ENCODE measurements around the gene MESP1.
"Not testable (repeated sequence)": the region's sequence is repeated elsewhere in the genome, so short reads cannot be mapped to it uniquely, and the experiment has no call there.

Gene MESP1

GRCh38 chr15:89750560-89751542 is at the start of gene MESP1:
TSS of gene MESP1 (minus strand) at chr15:89751249. CDS start at chr15:89751231, 18 bp downstream.
- no peaks in the 10 kb centered on the region for H3K4me1 Mint-ChIP-seq
- H3K9me3 Mint-ChIP-seq: no peaks in the 10 kb centered on the region
- H3K27me3 Mint-ChIP-seq: peaks cover 18% of the 10 kb centered on the region
- H3K36me3 Mint-ChIP-seq (ENCODE audit: insufficient read depth): peaks cover 3% of the 10 kb centered on the region
- peak; percentile 74 to 76 for DNase-seq (ENCODE audit: low spot score in 2 of 2)
- H3K27ac Mint-ChIP-seq (ENCODE audit: low read depth): peak within 1 kb of the TSS; percentile 67
- peak; percentile 95 for ATAC-seq (replicated peaks; ENCODE audit: extremely low read depth, poor library complexity, severe bottlenecking)
- peak within 1 kb of the TSS; percentile 78 for H3K4me3 Mint-ChIP-seq

- Mint-ChIP-seq H3K27me3 (peaks cover 45% of the 10 kb centered on the region), H3K4me1 (no peaks in the 10 kb centered on the region), H3K27ac (ENCODE audit: low read depth) (no peak overlapping the region), H3K9me3 (peaks cover 5% of the 10 kb centered on the region), H3K4me3 (no peak overlapping the region), H3K36me3 (ENCODE audit: insufficient read depth) (no peaks in the 10 kb centered on the region)
- no peak for DNase-seq (ENCODE audit: low spot score in 2 of 2)
- ATAC-seq (replicated peaks; ENCODE audit: extremely low read depth, poor library complexity, severe bottlenecking): no peak
These were observed 49.0 kb upstream of the MESP1 start for GRCh38 chr15:89799918-89800498.

- no peak overlapping the region for H3K4me3 Mint-ChIP-seq
- DNase-seq (ENCODE audit: low spot score in 2 of 2) (no peak), ATAC-seq (replicated peaks; ENCODE audit: extremely low read depth, poor library complexity, severe bottlenecking) (no peak)
- peaks cover 5% of the 10 kb centered on the region for H3K9me3 Mint-ChIP-seq
- no peaks in the 10 kb centered on the region for H3K4me1 Mint-ChIP-seq
- H3K27me3 Mint-ChIP-seq: peaks cover 39% of the 10 kb centered on the region
- H3K27ac Mint-ChIP-seq (ENCODE audit: low read depth): no peak overlapping the region
- no peaks in the 10 kb centered on the region for H3K36me3 Mint-ChIP-seq (ENCODE audit: insufficient read depth)
These were observed 48.2 kb upstream of the MESP1 start for GRCh38 chr15:89799011-89799911.

GRCh38 chr15:89797678-89798201 is 46.7 kb upstream of the MESP1 start:
- H3K9me3 Mint-ChIP-seq: peaks cover 5% of the 10 kb centered on the region
- H3K27ac Mint-ChIP-seq (ENCODE audit: low read depth): no peak overlapping the region
- ATAC-seq (replicated peaks; ENCODE audit: extremely low read depth, poor library complexity, severe bottlenecking) (no peak), DNase-seq (ENCODE audit: low spot score in 2 of 2) (no peak)
- H3K27me3 Mint-ChIP-seq: peaks cover 42% of the 10 kb centered on the region
- H3K36me3 Mint-ChIP-seq (ENCODE audit: insufficient read depth): no peaks in the 10 kb centered on the region
- H3K4me3 Mint-ChIP-seq: no peak overlapping the region
- no peaks in the 10 kb centered on the region for H3K4me1 Mint-ChIP-seq

GRCh38 chr15:89795996-89796395 is 44.9 kb upstream of the MESP1 start:
- no peak overlapping the region for H3K27ac Mint-ChIP-seq (ENCODE audit: low read depth)
- peaks cover 31% of the 10 kb centered on the region for H3K27me3 Mint-ChIP-seq
- DNase-seq (ENCODE audit: low spot score in 2 of 2) (no peak), ATAC-seq (replicated peaks; ENCODE audit: extremely low read depth, poor library complexity, severe bottlenecking) (no peak)
- H3K4me1 Mint-ChIP-seq: no peaks in the 10 kb centered on the region
- no peak overlapping the region for H3K4me3 Mint-ChIP-seq
- no peaks in the 10 kb centered on the region for H3K36me3 Mint-ChIP-seq (ENCODE audit: insufficient read depth)
- H3K9me3 Mint-ChIP-seq: peaks cover 5% of the 10 kb centered on the region

GRCh38 chr15:89794627-89795241 is 43.7 kb upstream of the MESP1 start:
- H3K27ac Mint-ChIP-seq (ENCODE audit: low read depth): no peak overlapping the region

GRCh38 chr15:89792106-89792805 is 41.2 kb upstream of the MESP1 start:
- Mint-ChIP-seq H3K36me3 (ENCODE audit: insufficient read depth) (no peaks in the 10 kb centered on the region), H3K27ac (ENCODE audit: low read depth) (no peak overlapping the region), H3K27me3 (peaks cover 35% of the 10 kb centered on the region), H3K4me3 (no peak overlapping the region), H3K9me3 (peaks cover 3% of the 10 kb centered on the region), H3K4me1 (no peaks in the 10 kb centered on the region)
- DNase-seq (ENCODE audit: low spot score in 2 of 2) (no peak), ATAC-seq (replicated peaks; ENCODE audit: extremely low read depth, poor library complexity, severe bottlenecking) (no peak)

More at GRCh38 chr15:89794627-89795241, 43.7 kb upstream of the MESP1 start:
- H3K9me3 Mint-ChIP-seq: peaks cover 5% of the 10 kb centered on the region
- ATAC-seq (replicated peaks; ENCODE audit: extremely low read depth, poor library complexity, severe bottlenecking): no peak
- DNase-seq (ENCODE audit: low spot score in 2 of 2): no peak
- H3K27me3 Mint-ChIP-seq: peaks cover 31% of the 10 kb centered on the region
- H3K36me3 Mint-ChIP-seq (ENCODE audit: insufficient read depth): no peaks in the 10 kb centered on the region
- no peaks in the 10 kb centered on the region for H3K4me1 Mint-ChIP-seq
- H3K4me3 Mint-ChIP-seq: no peak overlapping the region

- Mint-ChIP-seq H3K36me3 (ENCODE audit: insufficient read depth) (no peaks in the 10 kb centered on the region), H3K27me3 (peaks cover 35% of the 10 kb centered on the region), H3K4me3 (no peak overlapping the region), H3K4me1 (no peaks in the 10 kb centered on the region), H3K27ac (ENCODE audit: low read depth) (peak overlapping the region; percentile 25), H3K9me3 (no peaks in the 10 kb centered on the region)
- DNase-seq (ENCODE audit: low spot score in 2 of 2) (no peak), ATAC-seq (replicated peaks; ENCODE audit: extremely low read depth, poor library complexity, severe bottlenecking) (no peak)
These were observed 39.6 kb upstream of the MESP1 start for GRCh38 chr15:89790661-89791060.

- H3K27ac Mint-ChIP-seq (ENCODE audit: low read depth): peak overlapping the region; percentile 25
- peaks cover 35% of the 10 kb centered on the region for H3K27me3 Mint-ChIP-seq
- no peaks in the 10 kb centered on the region for H3K36me3 Mint-ChIP-seq (ENCODE audit: insufficient read depth)
- DNase-seq (ENCODE audit: low spot score in 2 of 2) (no peak), ATAC-seq (replicated peaks; ENCODE audit: extremely low read depth, poor library complexity, severe bottlenecking) (no peak)
- no peaks in the 10 kb centered on the region for H3K4me1 Mint-ChIP-seq
- no peaks in the 10 kb centered on the region for H3K9me3 Mint-ChIP-seq
- no peak overlapping the region for H3K4me3 Mint-ChIP-seq
These were observed 39.2 kb upstream of the MESP1 start for GRCh38 chr15:89790206-89790605.

- H3K36me3 Mint-ChIP-seq (ENCODE audit: insufficient read depth); H3K4me3 Mint-ChIP-seq; DNase-seq (ENCODE audit: low spot score in 2 of 2); H3K9me3 Mint-ChIP-seq; ATAC-seq (replicated peaks; ENCODE audit: extremely low read depth, poor library complexity, severe bottlenecking); H3K27ac Mint-ChIP-seq (ENCODE audit: low read depth); H3K4me1 Mint-ChIP-seq: not testable (repeated sequence)
- peaks cover 35% of the 10 kb centered on the region for H3K27me3 Mint-ChIP-seq
These were observed 37.5 kb upstream of the MESP1 start for GRCh38 chr15:89788585-89788984.

- Mint-ChIP-seq H3K27me3 (peaks cover 33% of the 10 kb centered on the region), H3K9me3 (no peaks in the 10 kb centered on the region), H3K36me3 (ENCODE audit: insufficient read depth) (no peaks in the 10 kb centered on the region), H3K4me3 (no peak overlapping the region), H3K4me1 (no peaks in the 10 kb centered on the region), H3K27ac (ENCODE audit: low read depth) (no peak overlapping the region)
- ATAC-seq (replicated peaks; ENCODE audit: extremely low read depth, poor library complexity, severe bottlenecking) (no peak), DNase-seq (ENCODE audit: low spot score in 2 of 2) (no peak)
These were observed 36.9 kb upstream of the MESP1 start for GRCh38 chr15:89787944-89788343.
